SW 1271 (cell line): ENCODE results near the gene PRXL2B.

Experiments used
- DNase-seq, 2 experiments: peaks; one replicate each; lab custom pipeline; 2025; lab: John Stamatoyannopoulos, UW

PRXL2B gene

DNA sequence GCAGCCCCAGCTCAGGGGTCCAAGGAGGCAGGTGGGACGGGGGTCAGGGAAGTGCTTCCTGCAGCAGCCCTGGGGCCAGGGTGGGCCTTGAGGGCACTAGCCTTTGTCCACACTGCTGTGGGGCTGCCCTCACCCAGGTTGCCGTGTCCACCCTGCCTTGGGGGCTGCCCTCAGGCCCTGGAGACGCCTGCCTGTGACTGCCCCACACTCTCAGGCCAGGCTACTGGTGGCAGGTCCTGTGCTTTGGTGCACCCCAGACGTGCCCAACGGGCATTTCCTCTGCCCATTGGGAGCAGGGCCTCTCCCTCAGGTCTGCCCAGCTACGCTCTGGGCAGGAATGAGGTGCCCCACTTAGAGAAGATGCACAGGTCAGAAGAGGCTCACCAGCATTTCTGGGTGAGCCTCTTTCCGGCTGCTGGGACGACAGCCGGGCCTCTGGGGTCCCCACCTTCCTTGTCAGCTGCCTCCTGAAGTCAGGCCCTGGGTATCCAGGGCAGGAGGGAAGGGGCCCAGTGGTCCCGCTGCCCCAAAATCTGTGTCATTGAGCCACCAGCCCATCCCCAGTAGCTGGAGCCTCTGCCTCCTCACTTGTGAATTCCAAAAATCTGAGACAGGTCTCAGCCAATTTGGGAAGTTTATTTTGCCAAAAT is 48.9 kb downstream of the PRXL2B start:
- no peak for DNase-seq

GRCh38 chr1:2636733-2637132 is 50.2 kb downstream of the PRXL2B start:
- no peak for DNase-seq

DNA sequence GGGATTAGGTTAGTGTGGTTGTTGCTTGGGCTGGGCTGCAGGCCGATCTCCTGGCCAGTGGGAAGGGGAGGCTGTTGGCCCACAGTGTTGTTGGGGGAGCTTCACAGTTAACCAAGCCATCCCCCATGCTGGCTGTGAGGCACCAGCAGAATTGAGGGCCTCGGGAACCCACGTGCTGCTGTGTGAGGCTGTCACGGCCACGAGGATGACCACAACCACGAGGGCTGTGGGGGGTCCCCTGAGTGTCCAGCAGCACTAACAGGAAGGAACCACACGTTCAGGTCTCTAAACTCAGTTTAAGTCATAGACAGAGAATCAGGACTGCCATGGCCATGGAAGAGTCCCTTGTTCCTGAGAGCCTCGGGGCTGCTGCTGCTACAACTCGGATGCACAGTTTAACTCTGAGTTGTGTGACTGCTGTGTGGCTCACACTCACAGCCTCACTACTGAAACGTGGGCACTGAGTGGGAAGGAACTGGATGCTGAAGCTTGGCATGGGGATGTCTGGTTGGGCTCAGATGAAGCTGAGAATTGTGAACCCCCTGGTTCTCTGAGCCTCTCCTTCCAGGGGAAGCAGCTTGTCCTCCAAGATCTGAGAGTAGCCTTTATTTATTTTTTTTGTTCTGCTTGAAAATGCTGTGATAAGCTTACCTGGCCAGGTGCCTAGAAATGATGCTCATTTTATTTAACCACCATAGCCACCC is 51.0 kb downstream of the PRXL2B start:
- DNase-seq, result no peak

DNA sequence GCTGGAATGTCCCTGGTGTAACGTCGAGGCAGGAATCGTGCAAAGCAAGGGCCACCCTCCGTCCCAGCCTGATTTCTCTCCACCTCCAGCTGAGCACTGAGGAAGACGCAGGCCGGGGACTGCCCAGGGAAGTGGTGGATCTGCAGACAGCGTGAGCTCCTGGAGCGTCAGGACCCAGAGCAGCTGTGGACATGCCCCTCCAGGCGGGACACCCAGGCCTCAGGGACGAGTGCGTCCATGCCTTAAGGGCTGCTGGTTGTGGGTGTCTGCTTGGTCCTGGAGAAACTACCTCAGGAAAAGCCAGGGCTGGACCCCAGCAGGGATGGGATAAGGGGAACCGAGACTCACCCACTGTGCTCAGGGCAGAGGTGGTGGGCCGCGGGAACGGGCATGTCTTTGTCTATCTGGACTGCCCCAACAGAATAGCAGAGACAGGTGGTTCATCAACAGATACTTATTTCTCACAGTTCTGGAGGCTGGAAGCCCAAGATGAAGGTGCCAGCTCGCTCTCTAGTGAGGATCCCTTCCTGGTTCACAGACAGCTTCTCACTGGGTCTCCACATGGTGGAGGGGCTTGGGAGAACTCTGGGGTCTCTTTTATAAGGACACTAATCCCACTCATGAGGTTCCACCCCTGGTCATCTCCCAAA is 52.0 kb downstream of the PRXL2B start:
- no peak for DNase-seq

DNA sequence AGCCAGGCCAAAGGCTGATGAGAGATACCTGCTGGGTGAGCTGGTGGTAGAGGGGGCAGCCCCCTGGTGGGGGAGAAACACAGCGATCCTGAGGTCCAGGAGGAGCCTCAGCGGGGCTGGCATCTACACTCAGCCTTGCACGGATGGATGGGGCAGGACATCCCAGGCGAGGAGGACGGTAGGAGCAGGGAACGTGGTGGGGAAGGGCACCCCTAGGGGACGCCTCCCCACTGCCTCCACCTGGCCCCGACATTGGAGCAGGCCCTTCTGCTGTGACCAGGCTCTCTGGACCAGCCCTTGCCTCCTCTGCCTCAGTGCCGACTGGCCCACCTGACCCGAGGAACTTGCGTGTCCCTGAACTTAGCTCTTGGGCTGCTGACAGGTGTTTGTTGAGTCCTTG is 52.6 kb downstream of the PRXL2B start:
- no peak for DNase-seq

DNA sequence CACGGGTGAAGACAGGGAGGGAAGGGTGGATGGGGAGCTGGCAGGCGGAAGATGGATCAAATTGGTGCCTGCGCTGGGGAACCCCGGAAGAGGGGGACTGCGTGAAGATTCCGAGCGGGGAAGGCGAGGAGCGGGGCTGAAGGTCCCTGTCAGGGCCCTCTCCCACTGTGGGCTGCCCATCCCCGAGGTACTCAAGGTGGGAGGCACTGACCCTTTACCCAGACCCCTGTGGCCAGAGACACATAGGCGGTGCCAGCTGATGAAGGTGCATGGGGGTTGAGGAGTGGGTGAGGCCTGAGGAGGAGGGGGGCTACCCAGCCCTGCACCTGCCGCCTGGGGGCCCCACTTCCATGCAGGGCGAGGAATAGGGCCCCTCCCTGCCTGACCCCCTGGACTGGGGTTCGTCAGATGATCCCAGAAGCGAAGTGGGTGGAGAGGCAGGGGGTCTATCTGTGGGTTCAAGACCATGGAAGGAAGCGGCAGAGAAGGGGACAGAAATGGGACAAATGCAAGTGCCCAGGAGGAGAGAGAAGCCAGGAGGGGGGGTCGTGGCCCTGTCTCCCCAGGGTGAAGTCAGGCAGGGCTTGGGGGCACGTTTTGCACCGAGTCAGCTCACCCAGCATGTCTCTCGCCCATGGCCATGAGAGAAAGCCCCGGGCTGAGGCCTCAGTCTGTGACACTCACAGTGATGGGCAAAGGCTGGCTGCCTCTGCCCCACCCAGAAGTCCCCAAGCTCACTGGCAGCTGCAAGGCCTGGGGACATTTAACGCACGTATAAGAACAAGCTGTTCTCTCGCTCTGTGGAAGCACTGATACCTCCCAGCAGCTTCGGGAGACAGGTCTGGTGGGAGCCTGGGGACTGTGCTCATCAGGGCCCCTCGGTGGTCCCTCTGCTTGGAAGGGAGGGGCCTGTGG is 53.3 kb downstream of the PRXL2B start:
- no peak for DNase-seq

- no peak for DNase-seq
Observed at GRCh38 chr1:2640626-2641025, 54.0 kb downstream of the PRXL2B start.
